T-helper 2 cell treated with Interferon-gamma antibody and Interleukin-4, amounts not matched to agents 100 ng/mL and 5 ng/mL, for 36 hours (primary cell): Measurements from ENCODE around the gene TMEM35B. TPM values are rescaled to one million over a fixed set of nuclear protein-coding genes. Genes with fewer than 3 reads are reported as not detected.
"Not testable (repeated sequence)": the region's sequence is repeated elsewhere in the genome, so short reads cannot be mapped to it uniquely, and the experiment has no call there.

Experiments used
- intact Hi-C: fragments of 100-400 bp; cut with micrococcal nuclease; formaldehyde crosslinking; loops from one replicate; pipeline ENCODE4 v1.15.1; 2023
- total RNA-seq: library from RNA; stranded (reverse); gene quantifications from 2 replicates; pipeline ENCODE4 v1.2.3, GENCODE V29; 2022

TMEM35B gene
- total RNA-seq, 1 donor from 2014 or later: 19.6 TPM

GRCh38 chr1:34977210-34977471, 8.0 kb downstream of the TMEM35B start:
- intact Hi-C loops: no loop called here

- intact Hi-C loops: no loop called here
Measured at GRCh38 chr1:34976384-34977209, 8.6 kb downstream of the TMEM35B start.

- intact Hi-C loops: no loop called here
Measured at GRCh38 chr1:34975771-34976170, 9.4 kb downstream of the TMEM35B start.

- intact Hi-C loops: no loop called here
Measured at GRCh38 chr1:34975338-34975737, 9.8 kb downstream of the TMEM35B start.

GRCh38 chr1:34974626-34975025, 10.5 kb downstream of the TMEM35B start:
- intact Hi-C loops: no loop called here

GRCh38 chr1:34973326-34973725, 11.8 kb downstream of the TMEM35B start:
- intact Hi-C loops: no loop called here

GRCh38 chr1:34970829-34971228, 14.3 kb downstream of the TMEM35B start:
- intact Hi-C loops: no loop called here

GRCh38 chr1:34970220-34970735, 14.9 kb downstream of the TMEM35B start:
- intact Hi-C loops: no loop called here

- intact Hi-C loops: not testable (repeated sequence)
Measured at GRCh38 chr1:34968297-34968696, 16.9 kb downstream of the TMEM35B start.

- intact Hi-C loops: not testable (repeated sequence)
Measured at GRCh38 chr1:34967672-34968071, 17.5 kb downstream of the TMEM35B start.

GRCh38 chr1:34965597-34965996, 19.6 kb downstream of the TMEM35B start:
- intact Hi-C loops: no loop called here

- intact Hi-C loops: no loop called here
Measured at GRCh38 chr1:34950428-34950827, 34.7 kb downstream of the TMEM35B start.

- intact Hi-C loops: not testable (repeated sequence)
Measured at GRCh38 chr1:34948739-34949138, 36.4 kb downstream of the TMEM35B start.

- intact Hi-C loops: not testable (repeated sequence)
Measured at GRCh38 chr1:34947641-34948314, 37.4 kb downstream of the TMEM35B start.

GRCh38 chr1:34946211-34946610, 38.9 kb downstream of the TMEM35B start:
- intact Hi-C loops: no loop called here

- intact Hi-C loops: not testable (repeated sequence)
Measured at GRCh38 chr1:34941798-34942197, 43.3 kb downstream of the TMEM35B start.

Other genes starting within 250 kb of the TMEM35B start
- not detected in 2 replicates for gene GJB5, start 230.3 kb downstream of the TMEM35B start, total RNA-seq
- gene GJB4, start 225.6 kb downstream of the TMEM35B start, total RNA-seq: not detected in 2 replicates
- not detected in 2 replicates for gene GJB3, start 204.1 kb downstream of the TMEM35B start, total RNA-seq
- not detected in 2 replicates for gene GJA4, start 192.3 kb downstream of the TMEM35B start, total RNA-seq
- gene SMIM12, start 125.6 kb downstream of the TMEM35B start, total RNA-seq: 43.5 and 47.2 TPM in 2 replicates
- gene DLGAP3, start 55.7 kb downstream of the TMEM35B start, total RNA-seq: 0.25 and 0.36 TPM in 2 replicates
- 26.1 and 26.3 TPM in 2 replicates for gene ZMYM6, start 46.6 kb upstream of the TMEM35B start, total RNA-seq
- gene ZMYM1, start 94.0 kb upstream of the TMEM35B start, total RNA-seq: 9.0 and 13.5 TPM in 2 replicates
- 376 and 388 TPM in 2 replicates for gene SFPQ, start 207.8 kb upstream of the TMEM35B start, total RNA-seq